GM19035 (cell line): ENCODE measurements around the gene VEGFB.
A peak's percentile ranks its signal among the peaks of the same experiment; 100 is the strongest.

Source experiments
- ATAC-seq: cut with Tn5 transposase; IDR thresholded peaks from one replicate; pipeline ENCODE4 v1.9.1; 2021; ENCODE audit not compliant: unreplicated experiment

Gene VEGFB

GRCh38 chr11:64233913-64234586 is at the start of gene VEGFB:
Gene VEGFB, plus strand, starts transcription at chr11:64234584. Its CDS starts 250 bp downstream, at chr11:64234834.
- peak; percentile 33 for ATAC-seq

GRCh38 chr11:64185175-64185692 is 49.1 kb upstream of the VEGFB start:
- peak; percentile 26 for ATAC-seq

GRCh38 chr11:64185693-64186491 is 48.5 kb upstream of the VEGFB start, which contains the start of gene STIP1:
Gene STIP1, plus strand, starts transcription at chr11:64186171. Its CDS starts 91 bp downstream, at chr11:64186262.
- ATAC-seq = peak; percentile 85

- no peak for ATAC-seq
Observed at GRCh38 chr11:64186492-64187165, 47.8 kb upstream of the VEGFB start.

GRCh38 chr11:64192434-64192833 is 42.0 kb upstream of the VEGFB start:
- ATAC-seq = no peak

GRCh38 chr11:64196626-64197025 is 37.8 kb upstream of the VEGFB start:
- ATAC-seq = no peak

GRCh38 chr11:64198511-64198910 is 35.9 kb upstream of the VEGFB start:
- ATAC-seq = no peak

GRCh38 chr11:64201543-64201942 is 32.8 kb upstream of the VEGFB start:
- no peak for ATAC-seq

- ATAC-seq = no peak
Observed at GRCh38 chr11:64202992-64203391, 31.4 kb upstream of the VEGFB start.

GRCh38 chr11:64203421-64204079 is 30.8 kb upstream of the VEGFB start:
- ATAC-seq = no peak

- no peak for ATAC-seq
Observed at GRCh38 chr11:64204080-64204440, 30.3 kb upstream of the VEGFB start.

- ATAC-seq = no peak
Observed at GRCh38 chr11:64204464-64204989, 29.9 kb upstream of the VEGFB start.

GRCh38 chr11:64206457-64207255 is 27.7 kb upstream of the VEGFB start, which contains the start of gene FERMT3:
Gene FERMT3, plus strand, starts transcription at chr11:64206721. Its CDS starts 644 bp downstream, at chr11:64207365.
- ATAC-seq = peak; percentile 38

GRCh38 chr11:64207256-64208085 is 26.9 kb upstream of the VEGFB start:
- peak; percentile 59 for ATAC-seq

- ATAC-seq = no peak
Observed at GRCh38 chr11:64208086-64208795, 26.1 kb upstream of the VEGFB start.

- no peak for ATAC-seq
Observed at GRCh38 chr11:64208796-64209562, 25.4 kb upstream of the VEGFB start.

GRCh38 chr11:64209563-64209843 is 24.9 kb upstream of the VEGFB start:
- no peak for ATAC-seq
